ENCODE measurements around the gene NBEAL2. TPM values are rescaled to one million over a fixed set of nuclear protein-coding genes. Genes with fewer than 3 reads are reported as not detected.
"Not testable (repeated sequence)": the region's sequence is repeated elsewhere in the genome, so short reads cannot be mapped to it uniquely, and the experiment has no call there.

The NBEAL2 gene
- total RNA-seq, 1 experiment from 2014 or later, result 15.7 TPM

DNA sequence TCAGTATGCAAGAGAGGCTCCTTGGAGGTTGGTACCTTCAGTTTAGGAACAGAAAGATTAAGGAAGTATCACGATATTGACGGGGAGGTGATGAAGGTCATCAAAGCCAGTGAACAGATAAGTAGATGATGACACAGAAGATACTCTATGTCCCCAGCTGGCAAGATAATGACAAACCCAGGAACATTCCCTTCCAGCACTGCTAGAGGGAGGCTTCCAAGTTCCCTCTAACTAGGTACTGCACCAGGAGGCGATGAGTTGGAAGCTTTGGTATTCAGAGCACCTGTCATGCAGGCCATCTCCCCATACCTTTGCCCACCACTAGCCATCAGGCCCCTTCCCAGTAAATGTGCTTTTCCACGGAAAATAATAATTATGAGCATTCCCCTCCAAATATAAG lies 40.8 kb downstream of the NBEAL2 start:
- DNase-seq (ENCODE audit: low spot score), result no peak
- ChIA-PET CTCF (no interaction called here), POLR2A (ENCODE audit: low non-redundant PET) (no interaction called here)
- peaks cover 15% of the 10 kb centered on the region for H3K4me1 ChIP-seq (ENCODE audit: insufficient read depth, low read length, poor library complexity, severe bottlenecking)
- no peak overlapping the region for H3K4me3 ChIP-seq (ENCODE audit: low read depth, low read length, poor library complexity, severe bottlenecking)
- intact Hi-C loops (cut with micrococcal nuclease; ENCODE audit: unreplicated experiment), result no loop called here
- no peaks in the 10 kb centered on the region for H3K27me3 ChIP-seq (replicated peaks; ENCODE audit: insufficient read depth, low read depth, low read length, poor library complexity)
- no TSS peak for BruUV-seq (replicated peaks)
- H3K9me3 ChIP-seq (ENCODE audit: low read depth, low read length, poor library complexity, severe bottlenecking), result no peaks in the 10 kb centered on the region
- TF ChIP-seq EZH2 (IDR thresholded peaks at IDR 0.05; ENCODE audit: borderline replicate concordance, low read depth, low read length, poor library complexity, severe bottlenecking), result no peak
- TF ChIP-seq, protein P1, sequence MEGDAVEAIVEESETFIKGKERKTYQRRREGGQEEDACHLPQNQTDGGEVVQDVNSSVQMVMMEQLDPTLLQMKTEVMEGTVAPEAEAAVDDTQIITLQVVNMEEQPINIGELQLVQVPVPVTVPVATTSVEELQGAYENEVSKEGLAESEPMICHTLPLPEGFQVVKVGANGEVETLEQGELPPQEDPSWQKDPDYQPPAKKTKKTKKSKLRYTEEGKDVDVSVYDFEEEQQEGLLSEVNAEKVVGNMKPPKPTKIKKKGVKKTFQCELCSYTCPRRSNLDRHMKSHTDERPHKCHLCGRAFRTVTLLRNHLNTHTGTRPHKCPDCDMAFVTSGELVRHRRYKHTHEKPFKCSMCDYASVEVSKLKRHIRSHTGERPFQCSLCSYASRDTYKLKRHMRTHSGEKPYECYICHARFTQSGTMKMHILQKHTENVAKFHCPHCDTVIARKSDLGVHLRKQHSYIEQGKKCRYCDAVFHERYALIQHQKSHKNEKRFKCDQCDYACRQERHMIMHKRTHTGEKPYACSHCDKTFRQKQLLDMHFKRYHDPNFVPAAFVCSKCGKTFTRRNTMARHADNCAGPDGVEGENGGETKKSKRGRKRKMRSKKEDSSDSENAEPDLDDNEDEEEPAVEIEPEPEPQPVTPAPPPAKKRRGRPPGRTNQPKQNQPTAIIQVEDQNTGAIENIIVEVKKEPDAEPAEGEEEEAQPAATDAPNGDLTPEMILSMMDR (conservative IDR thresholded peaks at IDR 0.05; ENCODE audit: low read depth, low read length), result no peak
- H3K27ac ChIP-seq (ENCODE audit: low read depth, low read length, poor library complexity, severe bottlenecking), result no peak overlapping the region
- H3K36me3 ChIP-seq (ENCODE audit: insufficient read depth, low read length, poor library complexity, severe bottlenecking), result no peaks in the 10 kb centered on the region

DNA sequence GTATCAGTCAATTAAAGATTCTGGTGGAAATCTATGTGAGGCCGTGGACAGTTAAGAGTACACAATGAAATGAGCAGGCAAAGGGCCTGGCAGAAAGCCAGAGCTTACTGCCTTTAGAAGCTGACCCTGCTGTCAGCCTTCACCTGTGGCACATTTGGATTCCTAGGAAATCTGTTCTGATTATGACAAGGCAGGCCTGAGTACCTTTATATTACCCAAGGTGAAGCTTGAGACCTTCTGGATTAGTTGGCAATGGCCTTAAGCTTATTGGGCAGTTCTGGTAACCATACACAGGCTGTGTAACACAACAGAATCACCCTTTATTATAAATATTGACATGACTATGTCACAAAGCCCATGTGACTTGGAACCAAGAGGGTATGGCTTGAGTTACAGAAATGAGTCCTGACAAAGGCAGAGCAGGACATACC lies 43.2 kb downstream of the NBEAL2 start:
- no peaks in the 10 kb centered on the region for H3K36me3 ChIP-seq (ENCODE audit: insufficient read depth, low read length, poor library complexity, severe bottlenecking)
- no peaks in the 10 kb centered on the region for H3K27me3 ChIP-seq (replicated peaks; ENCODE audit: insufficient read depth, low read depth, low read length, poor library complexity)
- no peaks in the 10 kb centered on the region for H3K9me3 ChIP-seq (ENCODE audit: low read depth, low read length, poor library complexity, severe bottlenecking)
- H3K4me1 ChIP-seq (ENCODE audit: insufficient read depth, low read length, poor library complexity, severe bottlenecking), result peaks cover 10% of the 10 kb centered on the region
- POLR2A ChIA-PET (ENCODE audit: low non-redundant PET), result no interaction called here
- no peak overlapping the region for H3K4me3 ChIP-seq (ENCODE audit: low read depth, low read length, poor library complexity, severe bottlenecking)
- CTCF ChIA-PET, result no interaction called here
- no TSS peak for BruUV-seq (replicated peaks)
- DNase-seq (ENCODE audit: low spot score), result no peak
- intact Hi-C loops (cut with micrococcal nuclease; ENCODE audit: unreplicated experiment), result no loop called here
- H3K27ac ChIP-seq (ENCODE audit: low read depth, low read length, poor library complexity, severe bottlenecking), result no peak overlapping the region
- TF ChIP-seq, protein P1 (conservative IDR thresholded peaks at IDR 0.05; ENCODE audit: low read depth, low read length), result no peak
- TF ChIP-seq EZH2 (IDR thresholded peaks at IDR 0.05; ENCODE audit: borderline replicate concordance, low read depth, low read length, poor library complexity, severe bottlenecking), result no peak

DNA sequence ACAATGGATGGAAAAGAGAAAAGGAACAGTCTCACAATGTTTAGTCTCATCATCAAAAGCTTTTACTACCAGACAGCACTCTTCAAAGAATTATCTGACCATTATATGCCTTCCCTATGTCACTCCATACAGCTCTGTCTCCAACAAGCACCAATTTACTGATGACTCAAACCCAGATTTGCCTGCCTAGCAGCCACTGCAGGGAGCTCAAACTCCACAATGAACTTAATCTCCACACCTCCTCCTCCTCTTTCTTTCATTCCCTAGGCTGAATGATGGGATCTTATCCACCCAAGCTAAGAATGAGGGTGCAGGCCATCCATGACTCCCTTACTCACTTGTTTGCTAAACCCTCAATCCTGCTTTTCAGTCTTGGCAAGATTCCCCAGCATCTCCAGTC lies 45.5 kb downstream of the NBEAL2 start:
- ChIA-PET CTCF (no interaction called here), POLR2A (ENCODE audit: low non-redundant PET) (interaction anchor here (0.6 kb wide), 1 partner anchor 176 kb away, joined by 7 read pairs; no protein-coding TSS in a partner anchor)
- no peak for TF ChIP-seq EZH2 (IDR thresholded peaks at IDR 0.05; ENCODE audit: borderline replicate concordance, low read depth, low read length, poor library complexity, severe bottlenecking)
- TF ChIP-seq, protein P1 (conservative IDR thresholded peaks at IDR 0.05; ENCODE audit: low read depth, low read length), result no peak
- Histone ChIP-seq H3K27me3 (replicated peaks; ENCODE audit: insufficient read depth, low read depth, low read length, poor library complexity) (no peaks in the 10 kb centered on the region), H3K36me3 (ENCODE audit: insufficient read depth, low read length, poor library complexity, severe bottlenecking) (no peaks in the 10 kb centered on the region), H3K4me3 (ENCODE audit: low read depth, low read length, poor library complexity, severe bottlenecking) (no peak overlapping the region), H3K4me1 (ENCODE audit: insufficient read depth, low read length, poor library complexity, severe bottlenecking) (no peaks in the 10 kb centered on the region), H3K9me3 (ENCODE audit: low read depth, low read length, poor library complexity, severe bottlenecking) (no peaks in the 10 kb centered on the region), H3K27ac (ENCODE audit: low read depth, low read length, poor library complexity, severe bottlenecking) (no peak overlapping the region)
- intact Hi-C loops (cut with micrococcal nuclease; ENCODE audit: unreplicated experiment), result no loop called here
- no TSS peak for BruUV-seq (replicated peaks)
- DNase-seq (ENCODE audit: low spot score), result peak; percentile 25

DNA sequence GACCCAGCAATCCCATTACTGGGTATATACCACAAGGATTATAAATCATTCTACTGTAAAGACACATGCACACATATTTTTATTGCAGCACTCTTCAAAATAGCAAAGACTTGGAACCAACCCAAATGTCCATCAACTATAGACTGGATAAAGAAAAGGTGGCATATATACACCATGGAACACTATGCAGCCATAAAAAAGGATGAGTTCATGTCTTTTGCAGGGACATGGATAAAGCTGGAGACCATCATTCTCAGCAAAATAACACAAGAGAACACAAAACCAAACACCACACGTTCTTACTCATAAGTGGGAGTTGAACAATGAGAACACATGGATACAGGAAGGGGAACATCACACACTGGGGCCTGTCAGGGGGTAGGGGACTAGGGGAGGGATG lies 47.0 kb downstream of the NBEAL2 start:
- POLR2A ChIA-PET (ENCODE audit: low non-redundant PET); H3K4me1 ChIP-seq (ENCODE audit: insufficient read depth, low read length, poor library complexity, severe bottlenecking); H3K36me3 ChIP-seq (ENCODE audit: insufficient read depth, low read length, poor library complexity, severe bottlenecking); intact Hi-C loops (cut with micrococcal nuclease; ENCODE audit: unreplicated experiment); H3K9me3 ChIP-seq (ENCODE audit: low read depth, low read length, poor library complexity, severe bottlenecking); DNase-seq (ENCODE audit: low spot score); CTCF ChIA-PET; H3K4me3 ChIP-seq (ENCODE audit: low read depth, low read length, poor library complexity, severe bottlenecking); H3K27me3 ChIP-seq (replicated peaks; ENCODE audit: insufficient read depth, low read depth, low read length, poor library complexity); BruUV-seq (replicated peaks); H3K27ac ChIP-seq (ENCODE audit: low read depth, low read length, poor library complexity, severe bottlenecking): not testable (repeated sequence)

Data from A673 (cell line).